ENCODE data around the gene VTI1A. TPM values are rescaled to one million over a fixed set of nuclear protein-coding genes. Genes with fewer than 3 reads are reported as not detected.

The VTI1A gene
- total and polyA plus RNA-seq, 9 donors = 7.8 to 48.2 (median 20.0) TPM

DNA sequence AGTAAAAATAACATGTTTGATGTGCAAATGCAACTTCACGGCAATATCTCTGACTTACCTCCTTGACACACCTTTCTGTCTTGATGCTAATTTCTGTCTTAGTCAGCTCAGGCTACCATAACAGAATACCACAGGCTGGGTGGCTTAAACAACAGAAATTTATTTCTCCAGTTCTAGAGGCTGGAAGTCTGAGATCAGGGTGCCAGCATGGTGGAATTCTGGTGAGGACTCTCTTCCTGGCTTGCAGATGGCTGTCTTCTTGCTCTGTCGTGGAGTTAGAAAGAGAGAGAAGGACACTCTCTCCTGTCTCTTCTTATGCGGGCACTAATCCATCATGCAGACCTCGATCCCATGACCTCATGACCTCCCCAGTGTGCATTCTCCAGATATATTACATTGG is 134.9 kb downstream of the VTI1A start:
- no peak for TF ChIP-seq CTCF (IDR thresholded peaks at IDR 0.05)
- TF ChIP-seq POLR2A (IDR thresholded peaks at IDR 0.05) = no peak
- TF ChIP-seq EP300 (IDR thresholded peaks at IDR 0.05) = no peak
- Histone ChIP-seq H3K27ac (no peak overlapping the region), H3K27me3 (no peaks in the 10 kb centered on the region), H3K9me3 (no peaks in the 10 kb centered on the region), H3K4me1 (ENCODE audit: insufficient read depth) (no peaks in the 10 kb centered on the region), H3K36me3 (no peaks in the 10 kb centered on the region), H3K4me3 (no peak overlapping the region)
- 77 to 89% (median 79%) methylated on average over 4 of the region's 4 CpGs for WGBS, 3 donors
- intact Hi-C loops (cut with DNase I) = no loop called here
- no peak for DNase-seq

DNA sequence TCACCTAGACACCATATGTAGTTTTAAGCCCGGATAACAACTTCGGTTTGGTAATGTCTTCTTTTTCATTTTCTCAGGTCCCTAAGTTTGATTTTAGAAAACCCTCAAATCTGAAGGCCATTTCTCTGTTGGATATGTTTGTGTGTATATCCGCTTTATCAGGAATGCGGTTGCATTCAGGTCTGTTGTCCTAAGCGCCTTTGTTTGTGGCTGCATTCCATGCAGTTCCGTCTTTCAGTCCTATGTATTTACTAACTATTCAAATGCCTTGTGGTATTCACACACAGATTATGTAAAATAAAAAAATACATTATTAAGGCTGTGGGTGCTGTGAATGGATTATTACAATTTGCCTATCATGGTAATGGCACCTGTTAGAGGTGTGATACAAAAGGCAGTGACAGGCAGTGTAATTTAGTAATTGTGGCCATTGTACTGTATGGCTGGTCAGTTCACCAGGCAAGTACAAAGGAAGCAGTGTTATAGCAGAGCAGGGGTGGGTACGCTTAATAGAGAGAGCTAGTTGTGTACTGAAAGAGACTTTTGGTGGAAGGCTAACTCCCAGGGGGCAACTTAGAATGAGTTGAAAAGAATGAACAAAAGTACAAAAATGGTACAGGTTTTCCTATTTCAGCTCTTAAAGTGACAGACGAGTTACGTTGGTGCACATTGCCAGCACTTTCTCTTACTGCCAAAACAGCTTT is 136.4 kb downstream of the VTI1A start:
- H3K27me3 ChIP-seq = no peaks in the 10 kb centered on the region
- no peaks in the 10 kb centered on the region for H3K9me3 ChIP-seq
- H3K36me3 ChIP-seq = no peaks in the 10 kb centered on the region
- TF ChIP-seq CTCF (IDR thresholded peaks at IDR 0.05) (no peak), EP300 (IDR thresholded peaks at IDR 0.05) (no peak), POLR2A (IDR thresholded peaks at IDR 0.05) (no peak)
- H3K4me3 ChIP-seq = no peak overlapping the region
- 93 to 95% (median 94%) methylated on average over 9 of the region's 9 CpGs for WGBS, 3 donors
- no peaks in the 10 kb centered on the region for H3K4me1 ChIP-seq (ENCODE audit: insufficient read depth)
- DNase-seq = no peak
- no peak overlapping the region for H3K27ac ChIP-seq
- intact Hi-C loops (cut with DNase I) = no loop called here

- H3K27ac ChIP-seq = no peak overlapping the region
- no peak overlapping the region for H3K4me3 ChIP-seq
- no peak for DNase-seq
- H3K9me3 ChIP-seq = no peaks in the 10 kb centered on the region
- H3K27me3 ChIP-seq = no peaks in the 10 kb centered on the region
- H3K4me1 ChIP-seq (ENCODE audit: insufficient read depth) = no peaks in the 10 kb centered on the region
- intact Hi-C loops (cut with DNase I) = no loop called here
- TF ChIP-seq EP300 (IDR thresholded peaks at IDR 0.05) = no peak
- TF ChIP-seq CTCF (IDR thresholded peaks at IDR 0.05) = no peak
- no peak for TF ChIP-seq POLR2A (IDR thresholded peaks at IDR 0.05)
- no peaks in the 10 kb centered on the region for H3K36me3 ChIP-seq
- 86 to 90% (median 89%) methylated on average over 6 of the region's 6 CpGs for WGBS, 3 donors
Observed at GRCh38 chr10:112584276-112584675, 137.3 kb downstream of the VTI1A start.

DNA sequence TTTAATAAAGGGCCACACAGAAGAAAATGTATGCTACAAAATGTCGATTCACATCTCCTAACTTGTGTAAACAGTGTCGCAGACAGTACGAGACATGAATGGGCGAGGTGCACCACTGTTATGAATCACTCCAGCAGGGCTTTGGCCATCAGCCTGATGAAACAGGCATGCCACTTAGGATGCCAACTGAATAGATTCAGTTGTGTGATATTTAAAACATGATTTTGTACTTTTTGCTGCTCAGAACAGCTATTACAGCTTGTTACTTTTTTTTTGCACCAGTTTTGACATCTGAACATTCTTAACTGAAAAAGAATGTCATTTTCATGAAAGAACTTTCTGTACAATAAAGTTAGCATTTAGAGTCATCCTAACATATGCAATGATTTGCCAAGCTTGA is 138.1 kb downstream of the VTI1A start:
- Histone ChIP-seq H3K4me3 (no peak overlapping the region), H3K27me3 (no peaks in the 10 kb centered on the region), H3K9me3 (no peaks in the 10 kb centered on the region), H3K4me1 (ENCODE audit: insufficient read depth) (no peaks in the 10 kb centered on the region), H3K27ac (no peak overlapping the region), H3K36me3 (no peaks in the 10 kb centered on the region)
- intact Hi-C loops (cut with DNase I) = no loop called here
- DNase-seq = no peak
- whole genome bisulfite sequencing, 3 donors = 74 to 89% (median 81%) methylated on average over 4 of the region's 4 CpGs
- TF ChIP-seq CTCF (IDR thresholded peaks at IDR 0.05) (no peak), EP300 (IDR thresholded peaks at IDR 0.05) (no peak), POLR2A (IDR thresholded peaks at IDR 0.05) (no peak)

All from ovary (tissue), 9 donors.